Measurements from ENCODE around the gene CDC20.

DNA sequence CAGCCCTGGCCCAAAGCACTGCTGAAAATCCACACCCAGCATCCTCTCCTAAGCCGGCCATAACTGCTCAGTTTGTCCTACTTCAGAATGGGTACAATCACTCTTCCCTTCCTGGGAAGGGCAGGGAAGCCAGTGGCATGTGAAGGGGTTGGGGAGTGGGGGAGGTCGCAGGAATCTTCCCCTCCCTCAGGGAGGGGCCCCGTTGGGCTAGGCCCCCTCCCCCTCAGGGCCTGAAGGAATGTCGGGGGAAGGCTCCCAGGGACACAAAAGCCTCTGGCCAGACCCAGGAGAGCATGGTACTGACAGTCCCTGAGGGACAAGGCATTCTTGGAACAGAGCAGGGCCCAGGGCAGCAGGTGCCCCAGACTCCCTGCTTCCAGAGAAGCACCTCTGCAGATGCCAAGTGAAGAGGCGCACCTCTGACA lies 7.8 kb downstream of the CDC20 start:
- TF ChIP-seq, protein P1, sequence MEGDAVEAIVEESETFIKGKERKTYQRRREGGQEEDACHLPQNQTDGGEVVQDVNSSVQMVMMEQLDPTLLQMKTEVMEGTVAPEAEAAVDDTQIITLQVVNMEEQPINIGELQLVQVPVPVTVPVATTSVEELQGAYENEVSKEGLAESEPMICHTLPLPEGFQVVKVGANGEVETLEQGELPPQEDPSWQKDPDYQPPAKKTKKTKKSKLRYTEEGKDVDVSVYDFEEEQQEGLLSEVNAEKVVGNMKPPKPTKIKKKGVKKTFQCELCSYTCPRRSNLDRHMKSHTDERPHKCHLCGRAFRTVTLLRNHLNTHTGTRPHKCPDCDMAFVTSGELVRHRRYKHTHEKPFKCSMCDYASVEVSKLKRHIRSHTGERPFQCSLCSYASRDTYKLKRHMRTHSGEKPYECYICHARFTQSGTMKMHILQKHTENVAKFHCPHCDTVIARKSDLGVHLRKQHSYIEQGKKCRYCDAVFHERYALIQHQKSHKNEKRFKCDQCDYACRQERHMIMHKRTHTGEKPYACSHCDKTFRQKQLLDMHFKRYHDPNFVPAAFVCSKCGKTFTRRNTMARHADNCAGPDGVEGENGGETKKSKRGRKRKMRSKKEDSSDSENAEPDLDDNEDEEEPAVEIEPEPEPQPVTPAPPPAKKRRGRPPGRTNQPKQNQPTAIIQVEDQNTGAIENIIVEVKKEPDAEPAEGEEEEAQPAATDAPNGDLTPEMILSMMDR (conservative IDR thresholded peaks at IDR 0.05; ENCODE audit: low read depth, low read length): no peak
- TF ChIP-seq POLR2A (IDR thresholded peaks at IDR 0.05; ENCODE audit: low read depth, low read length) (no peak), MAFK (IDR thresholded peaks at IDR 0.05; ENCODE audit: low read depth, low read length) (no peak), RFX5 (IDR thresholded peaks at IDR 0.05; ENCODE audit: low read depth, low read length) (no peak), RAD21 (IDR thresholded peaks at IDR 0.05; ENCODE audit: low read length) (no peak), NFE2L2 (IDR thresholded peaks at IDR 0.05; ENCODE audit: low read depth, low read length) (no peak), SMC3 (IDR thresholded peaks at IDR 0.05; ENCODE audit: low read depth, low read length) (no peak), MAZ (IDR thresholded peaks at IDR 0.05; ENCODE audit: borderline replicate concordance, low read depth, low read length) (no peak), CEBPB (IDR thresholded peaks at IDR 0.05; ENCODE audit: low read depth, low read length) (no peak), FOS (IDR thresholded peaks at IDR 0.05; ENCODE audit: low read depth, low read length) (no peak), CHD1 (IDR thresholded peaks at IDR 0.05; ENCODE audit: low read depth, low read length) (no peak)
- TF ChIP-seq, protein P2, sequence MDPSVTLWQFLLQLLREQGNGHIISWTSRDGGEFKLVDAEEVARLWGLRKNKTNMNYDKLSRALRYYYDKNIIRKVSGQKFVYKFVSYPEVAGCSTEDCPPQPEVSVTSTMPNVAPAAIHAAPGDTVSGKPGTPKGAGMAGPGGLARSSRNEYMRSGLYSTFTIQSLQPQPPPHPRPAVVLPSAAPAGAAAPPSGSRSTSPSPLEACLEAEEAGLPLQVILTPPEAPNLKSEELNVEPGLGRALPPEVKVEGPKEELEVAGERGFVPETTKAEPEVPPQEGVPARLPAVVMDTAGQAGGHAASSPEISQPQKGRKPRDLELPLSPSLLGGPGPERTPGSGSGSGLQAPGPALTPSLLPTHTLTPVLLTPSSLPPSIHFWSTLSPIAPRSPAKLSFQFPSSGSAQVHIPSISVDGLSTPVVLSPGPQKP (IDR thresholded peaks at IDR 0.05; ENCODE audit: borderline replicate concordance, low read depth, low read length): no peak
- TF ChIP-seq, protein P3, sequence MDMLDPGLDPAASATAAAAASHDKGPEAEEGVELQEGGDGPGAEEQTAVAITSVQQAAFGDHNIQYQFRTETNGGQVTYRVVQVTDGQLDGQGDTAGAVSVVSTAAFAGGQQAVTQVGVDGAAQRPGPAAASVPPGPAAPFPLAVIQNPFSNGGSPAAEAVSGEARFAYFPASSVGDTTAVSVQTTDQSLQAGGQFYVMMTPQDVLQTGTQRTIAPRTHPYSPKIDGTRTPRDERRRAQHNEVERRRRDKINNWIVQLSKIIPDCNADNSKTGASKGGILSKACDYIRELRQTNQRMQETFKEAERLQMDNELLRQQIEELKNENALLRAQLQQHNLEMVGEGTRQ (IDR thresholded peaks at IDR 0.05; ENCODE audit: low read depth, low read length): no peak

Measured in IMR-90 (cell line).